ENCODE data around the gene DUSP1.
A peak's percentile ranks its signal among the peaks of the same experiment; 100 is the strongest.

DUSP1 gene

DNA sequence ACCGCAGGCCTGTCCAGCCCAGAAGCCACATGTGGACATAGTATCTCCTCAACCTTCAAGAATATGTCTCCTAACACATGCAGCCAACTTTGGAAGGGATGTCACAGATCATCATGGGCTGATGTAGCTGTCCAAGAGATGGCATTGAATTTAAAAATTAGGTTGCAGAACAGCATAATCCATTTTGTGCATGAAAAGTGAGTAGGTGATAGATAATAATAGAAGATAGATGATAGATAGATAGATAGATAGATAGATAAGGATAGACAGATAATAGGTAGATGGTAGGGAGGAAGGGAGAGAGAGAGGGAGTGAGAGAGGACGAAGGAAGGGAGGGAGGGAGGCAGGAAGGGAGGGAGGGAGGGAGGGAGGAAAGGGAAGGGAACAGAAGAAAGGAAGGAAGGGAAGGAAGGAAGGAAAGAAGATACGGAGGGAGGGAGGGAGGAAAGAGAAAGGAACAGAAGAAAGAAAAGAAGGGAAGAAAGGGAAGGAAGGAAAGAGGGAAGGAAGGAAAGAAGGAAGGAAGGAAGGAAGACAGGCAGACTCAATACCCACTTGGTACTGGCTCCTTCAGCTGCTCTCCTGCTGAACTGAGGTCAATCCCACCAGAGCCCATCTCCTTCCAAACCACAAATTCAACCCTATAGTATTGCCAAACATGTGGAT lies 34.2 kb upstream of the DUSP1 start:
- POLR2A ChIA-PET (ENCODE audit: low non-redundant PET), result no interaction called here
- H3K27ac ChIP-seq, result no peak overlapping the region
- CTCF ChIA-PET, result interaction anchor here (0.7 to 1.0 kb wide), 2 partner anchors 33 to 1117 kb away, joined by 3 to 4 read pairs; no protein-coding TSS in a partner anchor
- DNase-seq (ENCODE audit: low spot score), result no peak
- TF ChIP-seq, protein P1, sequence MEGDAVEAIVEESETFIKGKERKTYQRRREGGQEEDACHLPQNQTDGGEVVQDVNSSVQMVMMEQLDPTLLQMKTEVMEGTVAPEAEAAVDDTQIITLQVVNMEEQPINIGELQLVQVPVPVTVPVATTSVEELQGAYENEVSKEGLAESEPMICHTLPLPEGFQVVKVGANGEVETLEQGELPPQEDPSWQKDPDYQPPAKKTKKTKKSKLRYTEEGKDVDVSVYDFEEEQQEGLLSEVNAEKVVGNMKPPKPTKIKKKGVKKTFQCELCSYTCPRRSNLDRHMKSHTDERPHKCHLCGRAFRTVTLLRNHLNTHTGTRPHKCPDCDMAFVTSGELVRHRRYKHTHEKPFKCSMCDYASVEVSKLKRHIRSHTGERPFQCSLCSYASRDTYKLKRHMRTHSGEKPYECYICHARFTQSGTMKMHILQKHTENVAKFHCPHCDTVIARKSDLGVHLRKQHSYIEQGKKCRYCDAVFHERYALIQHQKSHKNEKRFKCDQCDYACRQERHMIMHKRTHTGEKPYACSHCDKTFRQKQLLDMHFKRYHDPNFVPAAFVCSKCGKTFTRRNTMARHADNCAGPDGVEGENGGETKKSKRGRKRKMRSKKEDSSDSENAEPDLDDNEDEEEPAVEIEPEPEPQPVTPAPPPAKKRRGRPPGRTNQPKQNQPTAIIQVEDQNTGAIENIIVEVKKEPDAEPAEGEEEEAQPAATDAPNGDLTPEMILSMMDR (conservative IDR thresholded peaks at IDR 0.05; ENCODE audit: low read depth), result no peak

DNA sequence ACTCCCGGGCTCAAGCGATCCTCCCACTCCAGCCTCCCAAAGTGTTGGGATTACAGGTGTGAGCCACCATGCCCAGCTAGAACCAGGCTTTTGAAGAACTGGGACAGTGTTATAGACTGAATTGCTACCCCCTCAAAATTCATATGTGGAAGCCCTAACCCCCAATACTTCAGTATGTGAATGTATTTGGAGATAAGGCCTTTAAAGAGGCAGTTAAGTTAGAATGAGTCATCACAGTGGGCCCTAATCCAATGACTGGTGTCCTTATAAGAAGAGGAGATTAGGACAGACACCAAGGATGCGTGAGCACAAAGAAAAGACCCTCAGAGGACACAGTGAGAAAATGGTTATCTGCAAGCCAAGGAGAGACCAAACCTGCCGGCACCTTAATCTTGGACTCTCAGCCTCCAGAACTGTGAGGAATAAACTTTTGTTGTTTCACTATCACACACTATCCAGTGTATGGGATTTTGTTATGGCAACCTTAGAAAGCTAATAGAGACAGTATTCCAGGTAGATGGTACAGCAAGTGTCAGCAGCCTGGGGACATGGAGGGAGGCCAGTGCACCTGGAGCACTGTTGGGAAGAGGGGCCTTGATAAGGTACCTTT lies 31.7 kb upstream of the DUSP1 start:
- no peak for DNase-seq (ENCODE audit: low spot score)
- H3K27ac ChIP-seq, result no peak overlapping the region
- TF ChIP-seq, protein P1 (conservative IDR thresholded peaks at IDR 0.05; ENCODE audit: low read depth), result no peak
- ChIA-PET CTCF (interaction anchor here (0.7 kb wide), 1 partner anchor 35 kb away, joined by 3 read pairs; no protein-coding TSS in a partner anchor), POLR2A (ENCODE audit: low non-redundant PET) (no interaction called here)

DNA sequence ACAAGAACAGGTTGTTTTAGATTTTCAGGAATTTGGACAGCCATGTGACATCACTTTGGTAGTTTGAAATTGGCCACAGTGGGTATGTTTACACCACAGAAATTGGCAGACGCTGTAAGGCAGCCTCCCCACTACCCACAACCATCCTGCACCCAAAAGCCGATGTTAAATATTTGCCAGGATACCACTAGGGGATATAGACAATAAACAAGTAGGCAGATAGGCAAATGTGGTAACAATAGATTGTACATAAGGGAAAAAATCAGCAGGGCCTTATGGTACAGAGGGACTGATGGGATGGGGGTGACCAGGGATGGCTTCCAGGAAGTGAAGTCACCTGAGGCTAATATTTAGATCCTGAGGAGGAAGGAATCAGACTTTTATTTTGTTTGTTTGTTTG lies 31.1 kb upstream of the DUSP1 start:
- TF ChIP-seq, protein P1 (conservative IDR thresholded peaks at IDR 0.05; ENCODE audit: low read depth), result no peak
- DNase-seq (ENCODE audit: low spot score), result no peak
- peak overlapping the region; percentile 85; the same call in 1 of the 2 replicates for H3K27ac ChIP-seq
- POLR2A ChIA-PET (ENCODE audit: low non-redundant PET), result no interaction called here
- CTCF ChIA-PET, result no interaction called here

DNA sequence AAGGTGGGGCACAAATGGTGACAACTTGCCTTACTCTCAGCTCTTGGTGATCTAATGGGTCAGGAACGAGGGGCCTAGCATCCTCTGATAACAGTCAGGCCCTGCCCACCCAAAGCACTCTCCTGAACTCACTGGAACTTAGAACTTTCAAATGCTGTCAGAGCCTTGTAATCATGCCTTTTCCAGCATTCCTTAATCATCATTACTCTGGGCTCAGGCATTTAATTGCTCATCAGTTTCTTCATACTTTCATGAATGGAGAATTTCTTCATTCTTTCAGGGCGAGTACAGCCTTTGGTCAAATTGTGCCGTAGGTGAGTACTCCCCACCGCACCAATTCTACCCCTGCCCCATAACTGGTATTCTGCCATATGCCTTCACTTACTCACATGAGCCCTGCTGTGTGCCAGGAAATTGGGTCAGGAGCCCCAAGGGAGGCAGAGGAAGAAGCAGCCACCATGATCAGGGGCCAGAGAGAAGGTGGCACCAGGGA lies 30.2 kb upstream of the DUSP1 start:
- TF ChIP-seq, protein P1 (conservative IDR thresholded peaks at IDR 0.05; ENCODE audit: low read depth), result no peak
- peak overlapping the region; percentile 85 for H3K27ac ChIP-seq
- ChIA-PET CTCF (interaction anchor here (0.7 to 1.3 kb wide), 3 partner anchors 13 to 88 kb away, joined by 3 to 6 read pairs (median 3); no protein-coding TSS in a partner anchor), POLR2A (ENCODE audit: low non-redundant PET) (interaction anchor here (0.8 kb wide), 1 partner anchor 68 kb away, joined by 6 read pairs; no protein-coding TSS in a partner anchor)
- DNase-seq (ENCODE audit: low spot score), result peak; percentile 94

DNA sequence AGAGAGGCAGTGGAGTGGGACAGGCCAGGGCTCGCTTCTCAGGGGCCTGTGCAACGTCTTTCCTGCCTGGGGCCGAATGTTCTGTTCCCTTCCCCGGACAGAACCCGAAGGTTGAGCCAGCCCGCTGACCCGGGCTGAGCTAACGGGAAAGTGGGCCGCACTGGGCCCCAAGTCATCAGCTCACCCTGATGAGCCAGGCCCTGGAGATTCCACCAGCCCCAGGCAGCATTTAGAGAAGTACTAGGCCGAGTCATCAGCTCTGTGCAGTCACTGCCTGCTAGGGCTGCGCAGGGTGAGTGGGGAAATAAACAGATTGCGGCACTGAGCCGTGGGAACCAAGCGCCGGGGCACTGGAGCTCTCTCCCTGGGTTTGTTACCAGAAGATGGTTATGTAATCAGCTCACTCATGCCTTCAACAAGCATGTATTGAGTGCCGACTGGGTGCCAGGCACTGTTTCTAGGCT lies 29.1 kb upstream of the DUSP1 start:
- peak; percentile 94 for DNase-seq (ENCODE audit: low spot score)
- POLR2A ChIA-PET (ENCODE audit: low non-redundant PET), result interaction anchor here (0.8 to 1.0 kb wide), 2 partner anchors 67 to 105 kb away, joined by 5 to 6 read pairs; no protein-coding TSS in a partner anchor
- CTCF ChIA-PET, result interaction anchor here (0.7 to 1.3 kb wide), 7 partner anchors 28 to 159 kb away, joined by 3 to 6 read pairs (median 3); partner anchors contain the start of gene DUSP1
- peak overlapping the region; percentile 85 for H3K27ac ChIP-seq
- TF ChIP-seq, protein P1 (conservative IDR thresholded peaks at IDR 0.05; ENCODE audit: low read depth), result no peak

DNA sequence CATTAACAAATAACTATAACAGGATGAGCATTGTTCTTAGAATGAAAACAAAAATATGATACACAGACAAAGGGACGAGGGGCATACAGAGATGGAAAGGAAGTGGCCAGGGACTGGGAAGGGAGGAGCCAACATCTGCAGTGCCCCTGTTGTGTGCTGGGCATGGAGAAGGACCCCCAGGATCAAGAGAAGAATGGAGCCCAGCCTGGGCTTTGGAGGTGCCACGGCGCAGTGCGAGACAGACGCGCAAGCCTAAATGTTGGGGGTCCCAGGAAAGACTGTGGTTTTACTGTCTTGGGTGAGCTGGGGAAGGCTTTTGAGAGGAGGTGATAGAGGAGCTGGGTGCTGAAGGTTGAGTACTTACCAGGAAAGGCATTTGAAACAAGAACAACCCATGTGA lies 28.4 kb upstream of the DUSP1 start:
- TF ChIP-seq, protein P1 (conservative IDR thresholded peaks at IDR 0.05; ENCODE audit: low read depth), result no peak
- H3K27ac ChIP-seq, result peak overlapping the region; percentile 85
- ChIA-PET CTCF (interaction anchor here (0.8 to 0.9 kb wide), 2 partner anchors 77 to 83 kb away, joined by 3 to 6 read pairs; no protein-coding TSS in a partner anchor), POLR2A (ENCODE audit: low non-redundant PET) (no interaction called here)
- no peak for DNase-seq (ENCODE audit: low spot score)

Measured in RWPE1 (cell line).